Pulmonary artery endothelial cell (primary cell): ENCODE measurements around the gene RSPRY1. TPM values are rescaled to one million over a fixed set of nuclear protein-coding genes. Genes with fewer than 3 reads are reported as not detected.

Experiments used
- DNase-seq: peaks from one replicate; pipeline ENCODE4 v3.0.0-alpha.2; 2011; ENCODE audit warnings: low read depth, low spot score
- total RNA-seq: library from RNA; depleted of rRNA; stranded (reverse); fragments of >200 nt; gene quantifications from 2 replicates; pipeline ENCODE4 v1.2.3, GENCODE V29; 2014

Gene RSPRY1
- total RNA-seq, 1 donor from 2014 or later = 65.5 TPM

DNA sequence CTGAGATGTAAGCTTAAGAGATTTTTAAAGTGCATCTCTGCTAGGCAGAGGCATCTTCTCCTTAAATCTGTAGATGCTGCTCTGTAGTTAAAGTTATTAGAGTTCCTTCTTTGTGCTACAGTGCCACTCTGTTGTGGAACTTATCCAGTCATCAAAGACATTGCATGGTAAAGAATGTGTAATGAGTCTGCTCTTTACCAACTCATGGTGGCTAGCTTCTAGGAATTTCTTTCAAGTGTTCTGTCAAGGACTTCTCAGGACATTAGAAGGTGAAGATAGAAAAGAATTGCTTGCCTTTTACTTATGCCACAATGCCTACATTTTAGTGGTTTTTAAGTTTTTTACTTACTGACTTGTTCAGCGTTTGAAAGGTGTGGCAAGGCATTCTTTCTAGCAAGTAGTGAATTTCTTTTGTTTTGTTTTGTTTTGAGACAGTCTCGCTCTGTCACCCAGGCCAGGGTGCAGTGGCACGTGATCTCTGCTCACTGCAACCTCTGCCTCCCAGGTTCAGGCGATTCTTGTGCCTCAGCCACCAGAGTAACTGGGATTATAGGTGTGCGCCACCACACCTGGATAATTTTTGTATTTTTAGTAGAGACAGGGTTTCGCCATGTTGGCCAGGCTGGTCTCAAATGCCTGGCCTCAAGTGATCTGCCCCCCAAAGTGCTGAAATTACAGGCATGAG is 38.7 kb downstream of the RSPRY1 start:
- DNase-seq = no peak

DNA sequence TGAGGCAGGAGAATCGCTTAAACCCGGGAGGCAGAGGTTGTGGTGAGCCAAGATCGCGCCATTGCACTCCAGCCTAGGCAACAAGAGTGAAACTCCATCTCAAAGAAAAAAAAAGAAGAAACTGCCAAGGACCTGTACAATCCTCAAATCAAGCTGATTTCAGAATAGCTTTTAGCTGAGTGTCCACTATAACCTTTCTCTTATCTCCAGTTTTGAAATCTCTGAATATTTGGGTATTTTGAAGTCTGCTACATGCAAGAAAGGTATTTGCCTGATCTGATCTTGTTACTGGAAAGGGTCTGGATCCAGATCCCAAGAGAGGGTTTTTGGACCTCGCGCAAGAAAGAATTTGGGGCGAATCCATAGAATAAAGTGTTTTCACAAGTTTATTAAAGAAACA is 39.8 kb downstream of the RSPRY1 start:
- no peak for DNase-seq

DNA sequence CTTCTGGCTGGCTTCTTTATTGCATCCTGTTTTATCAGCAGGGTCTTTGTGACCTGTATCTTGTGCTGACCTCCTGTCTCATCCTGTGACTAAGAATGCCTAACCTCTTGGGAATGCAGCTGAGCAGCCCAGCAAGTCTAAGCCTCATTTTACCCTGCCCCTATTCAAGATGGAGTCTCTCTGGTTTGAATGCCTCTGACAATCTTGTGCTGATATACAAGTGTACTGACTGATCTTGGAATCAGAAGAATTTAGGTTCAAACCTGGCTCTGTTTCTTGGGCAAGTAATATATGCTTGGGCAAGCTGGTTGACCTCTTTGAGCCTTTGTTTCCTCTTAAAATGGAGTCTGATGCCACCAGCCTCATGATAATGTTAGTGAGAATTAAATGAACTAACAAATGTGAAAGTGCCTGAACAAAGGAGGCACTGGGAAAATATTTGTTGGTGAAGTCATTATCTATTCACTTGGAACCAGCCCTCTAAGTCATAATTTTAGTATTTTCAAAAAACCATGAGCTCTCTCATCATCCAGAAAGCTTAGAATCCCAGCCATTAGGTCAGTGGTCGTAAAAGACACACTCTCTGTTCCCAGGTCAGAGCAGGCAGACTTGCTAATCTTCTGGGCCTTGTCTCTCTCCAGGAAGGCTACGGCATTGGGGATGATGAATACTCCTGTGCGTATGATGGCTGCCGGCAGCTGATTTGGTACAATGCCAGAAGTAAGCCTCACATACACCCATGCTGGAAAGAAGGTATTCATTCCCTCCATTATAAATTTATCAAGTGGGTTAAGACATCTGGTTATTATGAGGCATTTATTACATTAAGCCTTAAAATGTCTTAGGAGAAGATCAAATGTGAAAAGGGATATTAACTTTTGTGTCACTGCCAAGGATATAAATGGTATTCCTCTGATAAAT is 40.8 kb downstream of the RSPRY1 start:
- no peak for DNase-seq

DNA sequence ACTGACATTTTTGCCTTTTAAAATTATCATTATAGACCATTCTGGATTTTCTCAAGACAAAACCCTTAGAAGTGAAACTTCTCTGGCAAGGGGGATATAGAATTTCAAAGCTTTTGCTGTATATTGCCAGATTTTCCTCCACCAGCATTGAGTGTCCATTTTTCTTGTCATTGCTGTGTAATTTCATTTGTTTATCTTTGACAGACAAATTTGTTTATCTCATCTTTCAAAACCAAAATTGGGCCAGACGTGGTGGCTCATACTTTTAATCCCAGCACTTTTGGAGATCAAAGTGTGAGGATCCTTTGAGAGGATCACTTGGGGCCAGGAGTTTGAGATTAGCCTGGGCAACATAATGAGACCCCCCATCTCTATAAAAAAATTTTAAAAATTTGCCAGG is 43.0 kb downstream of the RSPRY1 start:
- no peak for DNase-seq

DNA sequence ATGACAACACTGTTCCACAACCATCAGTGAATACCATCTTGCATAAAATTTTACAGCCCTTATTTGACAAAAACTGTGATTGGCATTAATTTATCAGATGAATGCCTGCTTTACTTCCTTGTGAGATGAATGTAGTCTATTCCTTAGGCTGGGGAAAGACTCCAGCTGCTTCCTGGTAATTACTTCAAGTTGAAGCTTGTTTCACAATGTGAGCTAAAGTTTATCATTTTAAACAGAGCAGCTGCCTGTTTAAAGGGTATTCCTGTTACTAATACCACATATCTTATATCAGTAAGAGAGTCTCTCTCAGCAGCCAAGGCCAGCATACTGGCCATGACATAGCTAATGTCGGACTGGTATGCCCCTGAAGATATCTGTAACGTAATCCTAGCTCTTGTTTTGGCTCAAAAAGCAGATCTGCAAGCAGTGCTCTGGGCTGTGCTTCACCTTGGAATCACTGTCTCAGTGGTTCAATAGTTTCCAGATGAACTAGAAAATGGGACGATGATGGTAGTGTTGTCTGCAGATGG is 45.8 kb downstream of the RSPRY1 start:
- no peak for DNase-seq

- no peak for DNase-seq
Observed at GRCh38 chr16:57233944-57234706, 48.0 kb downstream of the RSPRY1 start.

- no peak for DNase-seq
Observed at GRCh38 chr16:57234707-57235092, 48.6 kb downstream of the RSPRY1 start.

GRCh38 chr16:57235128-57236021 is 49.2 kb downstream of the RSPRY1 start:
- no peak for DNase-seq

GRCh38 chr16:57236022-57236350 is 49.9 kb downstream of the RSPRY1 start:
- DNase-seq = no peak

DNA sequence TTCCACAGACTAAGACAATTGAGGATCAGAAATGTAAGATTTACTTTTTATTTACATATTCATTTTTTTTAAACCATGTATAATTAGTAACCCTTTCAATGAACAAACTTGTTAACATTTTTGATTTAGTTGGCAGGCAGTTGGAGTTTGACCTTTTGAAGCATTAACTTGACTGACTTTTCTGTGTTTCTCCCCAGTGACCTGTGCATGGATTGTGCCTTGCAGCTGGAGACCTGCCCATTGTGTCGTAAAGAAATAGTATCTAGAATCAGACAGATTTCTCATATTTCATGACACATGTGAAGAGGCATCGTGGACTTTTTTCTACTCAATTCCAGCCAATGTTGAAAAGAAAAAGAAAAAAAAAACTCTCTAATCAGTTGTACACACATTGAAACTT is 52.6 kb downstream of the RSPRY1 start:
- no peak for DNase-seq

- no peak for DNase-seq
Observed at GRCh38 chr16:57239107-57239506, 53.0 kb downstream of the RSPRY1 start.

DNA sequence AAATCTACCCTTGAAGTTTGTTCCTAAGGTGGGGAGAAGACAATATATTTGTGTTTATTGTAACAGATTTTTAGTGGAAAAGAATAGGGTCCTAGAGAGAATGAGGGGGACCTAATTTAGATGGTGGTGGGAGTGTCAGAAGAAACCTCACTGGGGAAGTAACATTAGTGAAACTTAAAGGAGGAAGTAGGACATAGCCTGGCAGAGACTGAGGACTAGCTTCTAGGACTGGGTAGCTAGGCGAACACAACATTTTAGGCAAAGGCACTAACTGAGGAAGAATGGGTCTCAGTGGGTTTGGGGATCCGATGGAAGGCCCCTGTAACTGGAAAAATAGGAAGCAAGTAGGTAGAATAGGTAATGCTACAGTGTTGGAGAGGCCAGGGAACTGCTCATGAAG is 54.7 kb downstream of the RSPRY1 start:
- DNase-seq = no peak

DNA sequence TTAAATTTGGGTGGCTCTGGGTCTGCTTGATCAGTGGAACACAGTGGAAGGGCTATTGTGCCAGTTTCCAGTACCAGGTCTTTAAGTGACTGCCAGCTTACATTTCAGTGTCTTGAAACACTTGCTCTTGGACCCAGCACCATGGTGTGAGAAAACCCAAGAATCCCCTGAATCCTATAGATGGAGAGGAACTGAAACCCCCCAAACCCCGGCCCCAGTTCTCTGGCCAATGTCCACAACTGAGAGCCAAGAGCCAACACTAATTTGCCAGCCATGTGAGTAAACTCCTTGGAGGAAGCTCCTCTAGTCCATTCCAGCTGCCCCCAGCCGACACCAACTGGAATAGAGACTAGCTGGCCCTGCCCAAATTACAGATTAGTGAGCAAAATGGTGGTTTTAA is 56.5 kb downstream of the RSPRY1 start:
- no peak for DNase-seq

- no peak for DNase-seq
Observed at GRCh38 chr16:57244463-57244766, 58.3 kb downstream of the RSPRY1 start.

GRCh38 chr16:57244767-57245471 is 58.8 kb downstream of the RSPRY1 start, which contains the start of gene ARL2BP:
ARL2BP (plus strand) TSS chr16:57245259; CDS start chr16:57245368, 109 bp downstream.
- peak; percentile 90 for DNase-seq

DNA sequence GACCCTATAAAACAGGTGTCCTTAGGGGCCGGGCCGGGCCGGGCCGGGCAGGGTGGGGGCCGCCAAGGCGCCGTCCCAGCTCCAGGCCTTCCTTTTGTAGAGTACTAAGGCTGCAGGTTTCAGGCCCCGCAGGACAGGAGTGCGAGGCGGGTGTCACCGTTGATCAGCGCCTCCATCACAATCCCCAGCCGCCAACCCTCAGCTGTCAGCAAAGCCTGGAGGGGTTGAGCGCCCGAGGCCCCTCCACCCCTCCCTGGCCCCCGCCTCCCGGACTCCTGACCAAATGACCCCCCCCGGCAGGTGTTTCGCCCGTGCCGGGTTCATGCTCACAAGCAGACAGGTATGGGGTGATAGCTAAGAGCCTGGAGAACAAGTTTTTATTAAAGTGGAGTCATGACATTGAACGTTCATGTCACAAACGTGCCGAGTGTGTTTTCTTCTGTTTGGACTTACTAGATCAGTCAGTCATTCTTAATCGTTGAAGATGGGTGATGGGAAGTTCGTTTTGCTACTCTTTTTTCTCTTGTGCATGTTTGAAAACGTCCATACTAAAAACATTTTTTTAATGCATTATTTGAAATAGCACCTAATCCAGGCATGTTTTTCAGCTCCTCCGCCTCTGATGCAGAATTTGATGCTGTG is 59.5 kb downstream of the RSPRY1 start:
- no peak for DNase-seq

DNA sequence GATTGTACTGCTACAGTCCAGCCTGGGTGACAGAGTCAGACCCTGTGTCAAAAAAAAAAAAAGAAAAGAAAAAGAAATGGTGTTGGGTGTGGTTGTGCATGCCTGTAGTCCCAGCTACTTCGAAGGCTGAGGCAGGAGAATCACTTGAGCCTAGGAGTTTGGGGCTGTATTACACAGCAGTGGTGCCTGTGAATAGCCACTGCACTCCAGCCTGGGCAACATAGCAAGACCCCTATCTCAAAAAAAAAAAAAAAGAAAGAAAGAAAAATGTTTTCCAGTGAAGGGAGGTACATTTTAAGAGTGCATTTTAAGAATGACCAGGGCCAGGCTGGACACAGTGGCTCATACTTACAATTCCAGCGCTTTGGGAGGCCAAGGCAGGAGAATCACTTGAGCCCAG is 65.2 kb downstream of the RSPRY1 start:
- DNase-seq = no peak

GRCh38 chr16:57252148-57252721 is 66.1 kb downstream of the RSPRY1 start:
- no peak for DNase-seq

- DNase-seq = no peak
Observed at GRCh38 chr16:57253466-57253865, 67.3 kb downstream of the RSPRY1 start.
